GM12865 (cell line): ENCODE results near the gene FANCM.

Source experiments
- DNase-seq: peaks from one replicate; pipeline ENCODE4 v3.0.0; 2010; ENCODE audit warnings: low read depth
- H3K4me3 ChIP-seq: 2 replicates; pipeline ENCODE4 v1.5.1; 2011; ENCODE audit warnings: mild to moderate bottlenecking, low read depth, low read length, control low read depth
- TF ChIP-seq, protein P1 (sequence below): IDR thresholded peaks from 2 replicates; pipeline ENCODE4 v1.5.1; 2011; ENCODE audit warnings: low read length, control low read depth, low read depth, inconsistent platforms; ENCODE audit not compliant: insufficient read depth; ENCODE audit errors: missing control alignments

FANCM gene, protein sequence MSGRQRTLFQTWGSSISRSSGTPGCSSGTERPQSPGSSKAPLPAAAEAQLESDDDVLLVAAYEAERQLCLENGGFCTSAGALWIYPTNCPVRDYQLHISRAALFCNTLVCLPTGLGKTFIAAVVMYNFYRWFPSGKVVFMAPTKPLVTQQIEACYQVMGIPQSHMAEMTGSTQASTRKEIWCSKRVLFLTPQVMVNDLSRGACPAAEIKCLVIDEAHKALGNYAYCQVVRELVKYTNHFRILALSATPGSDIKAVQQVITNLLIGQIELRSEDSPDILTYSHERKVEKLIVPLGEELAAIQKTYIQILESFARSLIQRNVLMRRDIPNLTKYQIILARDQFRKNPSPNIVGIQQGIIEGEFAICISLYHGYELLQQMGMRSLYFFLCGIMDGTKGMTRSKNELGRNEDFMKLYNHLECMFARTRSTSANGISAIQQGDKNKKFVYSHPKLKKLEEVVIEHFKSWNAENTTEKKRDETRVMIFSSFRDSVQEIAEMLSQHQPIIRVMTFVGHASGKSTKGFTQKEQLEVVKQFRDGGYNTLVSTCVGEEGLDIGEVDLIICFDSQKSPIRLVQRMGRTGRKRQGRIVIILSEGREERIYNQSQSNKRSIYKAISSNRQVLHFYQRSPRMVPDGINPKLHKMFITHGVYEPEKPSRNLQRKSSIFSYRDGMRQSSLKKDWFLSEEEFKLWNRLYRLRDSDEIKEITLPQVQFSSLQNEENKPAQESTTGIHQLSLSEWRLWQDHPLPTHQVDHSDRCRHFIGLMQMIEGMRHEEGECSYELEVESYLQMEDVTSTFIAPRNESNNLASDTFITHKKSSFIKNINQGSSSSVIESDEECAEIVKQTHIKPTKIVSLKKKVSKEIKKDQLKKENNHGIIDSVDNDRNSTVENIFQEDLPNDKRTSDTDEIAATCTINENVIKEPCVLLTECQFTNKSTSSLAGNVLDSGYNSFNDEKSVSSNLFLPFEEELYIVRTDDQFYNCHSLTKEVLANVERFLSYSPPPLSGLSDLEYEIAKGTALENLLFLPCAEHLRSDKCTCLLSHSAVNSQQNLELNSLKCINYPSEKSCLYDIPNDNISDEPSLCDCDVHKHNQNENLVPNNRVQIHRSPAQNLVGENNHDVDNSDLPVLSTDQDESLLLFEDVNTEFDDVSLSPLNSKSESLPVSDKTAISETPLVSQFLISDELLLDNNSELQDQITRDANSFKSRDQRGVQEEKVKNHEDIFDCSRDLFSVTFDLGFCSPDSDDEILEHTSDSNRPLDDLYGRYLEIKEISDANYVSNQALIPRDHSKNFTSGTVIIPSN (N-terminal part only)

DNA sequence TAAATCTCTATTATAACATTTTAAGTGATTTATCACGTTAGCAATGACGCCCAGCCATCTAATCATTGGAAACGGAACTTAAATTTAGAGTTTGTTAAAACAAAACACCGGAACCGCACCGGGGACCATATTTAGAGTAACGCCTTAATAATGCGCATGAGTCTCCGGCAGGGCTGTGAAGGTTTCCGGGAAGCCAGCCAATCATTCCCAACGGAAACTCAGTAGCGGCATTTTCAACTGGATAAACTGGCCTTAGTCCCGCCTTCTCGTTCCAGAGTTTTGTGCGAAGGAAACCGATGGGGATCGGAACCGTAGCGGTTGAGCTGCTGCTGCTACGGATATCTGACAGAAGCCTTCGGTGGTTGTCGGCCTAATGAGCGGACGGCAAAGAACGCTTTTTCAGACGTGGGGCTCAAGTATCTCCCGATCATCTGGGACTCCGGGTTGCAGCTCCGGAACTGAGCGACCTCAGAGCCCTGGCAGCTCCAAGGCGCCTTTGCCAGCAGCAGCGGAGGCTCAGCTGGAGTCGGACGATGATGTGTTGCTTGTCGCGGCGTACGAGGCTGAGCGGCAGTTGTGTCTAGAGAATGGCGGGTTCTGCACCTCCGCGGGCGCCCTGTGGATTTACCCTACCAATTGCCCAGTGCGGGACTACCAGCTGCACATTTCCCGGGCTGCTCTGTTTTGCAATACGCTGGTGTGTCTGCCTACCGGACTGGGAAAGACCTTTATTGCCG lies at the start of gene FANCM:
Gene FANCM (plus strand): TSS at position 272 of the 737 bp plus-strand sequence. CDS start 102 bp downstream, at position 374.
- peak within 1 kb of the TSS; percentile 92 for H3K4me3 ChIP-seq
- peak; percentile 98 for DNase-seq
- TF ChIP-seq, protein P1, sequence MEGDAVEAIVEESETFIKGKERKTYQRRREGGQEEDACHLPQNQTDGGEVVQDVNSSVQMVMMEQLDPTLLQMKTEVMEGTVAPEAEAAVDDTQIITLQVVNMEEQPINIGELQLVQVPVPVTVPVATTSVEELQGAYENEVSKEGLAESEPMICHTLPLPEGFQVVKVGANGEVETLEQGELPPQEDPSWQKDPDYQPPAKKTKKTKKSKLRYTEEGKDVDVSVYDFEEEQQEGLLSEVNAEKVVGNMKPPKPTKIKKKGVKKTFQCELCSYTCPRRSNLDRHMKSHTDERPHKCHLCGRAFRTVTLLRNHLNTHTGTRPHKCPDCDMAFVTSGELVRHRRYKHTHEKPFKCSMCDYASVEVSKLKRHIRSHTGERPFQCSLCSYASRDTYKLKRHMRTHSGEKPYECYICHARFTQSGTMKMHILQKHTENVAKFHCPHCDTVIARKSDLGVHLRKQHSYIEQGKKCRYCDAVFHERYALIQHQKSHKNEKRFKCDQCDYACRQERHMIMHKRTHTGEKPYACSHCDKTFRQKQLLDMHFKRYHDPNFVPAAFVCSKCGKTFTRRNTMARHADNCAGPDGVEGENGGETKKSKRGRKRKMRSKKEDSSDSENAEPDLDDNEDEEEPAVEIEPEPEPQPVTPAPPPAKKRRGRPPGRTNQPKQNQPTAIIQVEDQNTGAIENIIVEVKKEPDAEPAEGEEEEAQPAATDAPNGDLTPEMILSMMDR = no peak

DNA sequence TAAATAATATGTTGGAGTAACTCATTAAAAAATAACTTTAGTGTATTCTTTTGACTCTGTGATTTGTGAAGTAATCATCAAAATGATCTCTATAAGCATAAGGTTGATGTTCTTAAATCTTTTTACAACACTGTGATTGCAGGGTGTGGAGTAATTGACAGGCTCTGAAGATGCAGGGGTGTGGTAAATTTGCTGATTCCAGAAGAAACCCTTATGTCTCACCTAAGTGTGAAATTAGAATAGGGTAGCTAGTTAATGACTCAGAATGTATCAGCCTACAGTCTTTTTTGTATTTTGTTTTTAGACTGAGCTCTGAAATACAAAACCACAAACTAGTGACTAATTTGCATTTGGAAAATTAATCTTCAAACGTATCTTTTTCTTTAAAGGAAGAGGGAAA lies 45.9 kb upstream of the FANCM start:
- DNase-seq = peak; percentile 70
- TF ChIP-seq, protein P1 = no peak
- no peak overlapping the region for H3K4me3 ChIP-seq

DNA sequence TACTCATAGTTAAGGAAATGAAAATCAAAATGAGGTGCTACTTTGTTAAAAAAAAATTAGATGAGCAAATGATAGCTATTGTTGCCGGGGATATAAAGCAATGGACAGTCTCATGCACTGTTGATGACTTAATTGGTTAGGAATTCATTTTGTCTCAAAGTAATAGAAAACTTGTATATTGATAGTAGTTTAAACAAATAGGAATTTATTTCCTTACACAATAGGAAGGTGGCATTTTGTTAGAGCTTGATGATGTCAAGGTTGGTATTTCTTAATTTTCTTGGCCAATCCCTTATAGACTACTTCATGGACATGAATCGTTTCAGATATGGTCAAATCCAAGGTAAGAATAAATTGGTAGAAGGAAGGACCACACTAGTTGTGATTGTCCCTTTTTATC lies 44.0 kb upstream of the FANCM start:
- H3K4me3 ChIP-seq = no peak overlapping the region
- TF ChIP-seq, protein P1 = no peak
- DNase-seq = no peak

DNA sequence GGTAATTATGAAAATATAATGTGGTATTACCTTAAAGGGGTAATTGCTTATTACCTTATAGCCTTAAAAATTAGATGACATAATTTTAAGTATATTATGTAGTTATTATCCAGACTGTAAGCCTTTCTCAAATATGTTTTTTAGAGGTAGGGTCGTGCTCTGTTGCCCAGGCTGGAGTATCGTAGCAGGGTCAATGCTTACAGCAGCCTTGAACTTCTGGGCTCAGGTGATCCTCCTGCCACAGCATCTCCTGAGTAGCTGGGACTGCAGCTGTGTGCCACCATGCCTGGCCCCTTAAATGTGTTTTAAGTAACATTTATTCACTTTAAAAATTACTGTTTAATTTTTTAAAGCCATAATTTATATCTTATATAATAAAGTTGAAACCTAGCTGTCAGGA lies 41.5 kb upstream of the FANCM start:
- TF ChIP-seq, protein P1 = no peak
- H3K4me3 ChIP-seq = no peak overlapping the region
- DNase-seq = no peak

DNA sequence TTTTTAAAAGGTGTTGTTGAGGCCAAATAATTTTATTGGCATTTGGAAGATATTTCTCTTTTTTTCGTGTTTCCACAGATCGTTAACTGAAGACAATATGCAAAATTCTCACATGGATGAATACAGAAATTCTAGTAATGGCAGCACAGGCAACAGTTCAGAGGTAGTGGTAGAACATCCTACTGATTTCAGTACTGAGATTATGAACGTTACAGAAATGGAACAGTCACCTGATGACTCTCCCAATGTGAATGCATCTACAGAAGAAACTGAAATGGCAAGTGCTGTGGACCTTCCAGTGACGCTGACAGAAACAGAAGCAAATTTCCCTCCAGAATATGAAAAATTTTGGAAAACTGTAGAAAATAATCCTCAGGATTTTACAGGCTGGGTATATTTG lies 40.6 kb upstream of the FANCM start:
- peak; percentile 38 for DNase-seq
- TF ChIP-seq, protein P1 = no peak
- no peak overlapping the region for H3K4me3 ChIP-seq

DNA sequence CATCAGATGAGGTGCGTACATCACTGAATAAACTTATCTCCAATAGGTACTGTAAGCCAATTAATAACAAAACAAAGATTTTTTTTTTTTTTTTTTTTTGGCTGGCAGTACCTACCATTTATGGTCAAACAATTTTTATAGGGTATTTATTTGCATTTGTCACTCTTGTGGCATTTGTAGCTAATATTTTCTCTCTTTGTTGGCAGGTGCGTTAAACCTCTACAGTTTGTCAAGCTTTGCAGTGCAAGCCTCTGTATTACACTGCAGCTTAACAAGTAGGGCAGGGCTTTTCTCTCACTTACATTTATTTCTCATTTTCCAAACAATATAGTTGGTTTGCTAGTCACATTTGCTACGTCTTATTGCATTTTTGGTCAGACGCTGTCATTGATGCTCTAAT lies 39.5 kb upstream of the FANCM start:
- TF ChIP-seq, protein P1 = no peak
- DNase-seq = no peak
- no peak overlapping the region for H3K4me3 ChIP-seq
